ENCODE data around the gene HFE.

DNA sequence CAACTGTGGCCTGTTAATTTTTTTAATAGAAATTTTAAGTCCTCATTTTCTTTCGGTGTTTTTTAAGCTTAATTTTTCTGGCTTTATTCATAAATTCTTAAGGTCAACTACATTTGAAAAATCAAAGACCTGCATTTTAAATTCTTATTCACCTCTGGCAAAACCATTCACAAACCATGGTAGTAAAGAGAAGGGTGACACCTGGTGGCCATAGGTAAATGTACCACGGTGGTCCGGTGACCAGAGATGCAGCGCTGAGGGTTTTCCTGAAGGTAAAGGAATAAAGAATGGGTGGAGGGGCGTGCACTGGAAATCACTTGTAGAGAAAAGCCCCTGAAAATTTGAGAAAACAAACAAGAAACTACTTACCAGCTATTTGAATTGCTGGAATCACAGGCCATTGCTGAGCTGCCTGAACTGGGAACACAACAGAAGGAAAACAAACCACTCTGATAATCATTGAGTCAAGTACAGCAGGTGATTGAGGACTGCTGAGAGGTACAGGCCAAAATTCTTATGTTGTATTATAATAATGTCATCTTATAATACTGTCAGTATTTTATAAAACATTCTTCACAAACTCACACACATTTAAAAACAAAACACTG, 10.1 kb downstream of the HFE start:
- TF ChIP-seq, protein P1, sequence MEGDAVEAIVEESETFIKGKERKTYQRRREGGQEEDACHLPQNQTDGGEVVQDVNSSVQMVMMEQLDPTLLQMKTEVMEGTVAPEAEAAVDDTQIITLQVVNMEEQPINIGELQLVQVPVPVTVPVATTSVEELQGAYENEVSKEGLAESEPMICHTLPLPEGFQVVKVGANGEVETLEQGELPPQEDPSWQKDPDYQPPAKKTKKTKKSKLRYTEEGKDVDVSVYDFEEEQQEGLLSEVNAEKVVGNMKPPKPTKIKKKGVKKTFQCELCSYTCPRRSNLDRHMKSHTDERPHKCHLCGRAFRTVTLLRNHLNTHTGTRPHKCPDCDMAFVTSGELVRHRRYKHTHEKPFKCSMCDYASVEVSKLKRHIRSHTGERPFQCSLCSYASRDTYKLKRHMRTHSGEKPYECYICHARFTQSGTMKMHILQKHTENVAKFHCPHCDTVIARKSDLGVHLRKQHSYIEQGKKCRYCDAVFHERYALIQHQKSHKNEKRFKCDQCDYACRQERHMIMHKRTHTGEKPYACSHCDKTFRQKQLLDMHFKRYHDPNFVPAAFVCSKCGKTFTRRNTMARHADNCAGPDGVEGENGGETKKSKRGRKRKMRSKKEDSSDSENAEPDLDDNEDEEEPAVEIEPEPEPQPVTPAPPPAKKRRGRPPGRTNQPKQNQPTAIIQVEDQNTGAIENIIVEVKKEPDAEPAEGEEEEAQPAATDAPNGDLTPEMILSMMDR (IDR thresholded peaks at IDR 0.05; ENCODE audit: poor library complexity, severe bottlenecking): peak; percentile 83
- no peak for TF ChIP-seq TAF1 (IDR thresholded peaks at IDR 0.05; ENCODE audit: low read depth)
